ENCODE data around the gene FNBP1. TPM values are rescaled to one million over a fixed set of nuclear protein-coding genes. Genes with fewer than 3 reads are reported as not detected.

Gene FNBP1
- total and polyA plus RNA-seq, 2 experiments from 2014 or later, result 26.6 to 28.8 TPM

DNA sequence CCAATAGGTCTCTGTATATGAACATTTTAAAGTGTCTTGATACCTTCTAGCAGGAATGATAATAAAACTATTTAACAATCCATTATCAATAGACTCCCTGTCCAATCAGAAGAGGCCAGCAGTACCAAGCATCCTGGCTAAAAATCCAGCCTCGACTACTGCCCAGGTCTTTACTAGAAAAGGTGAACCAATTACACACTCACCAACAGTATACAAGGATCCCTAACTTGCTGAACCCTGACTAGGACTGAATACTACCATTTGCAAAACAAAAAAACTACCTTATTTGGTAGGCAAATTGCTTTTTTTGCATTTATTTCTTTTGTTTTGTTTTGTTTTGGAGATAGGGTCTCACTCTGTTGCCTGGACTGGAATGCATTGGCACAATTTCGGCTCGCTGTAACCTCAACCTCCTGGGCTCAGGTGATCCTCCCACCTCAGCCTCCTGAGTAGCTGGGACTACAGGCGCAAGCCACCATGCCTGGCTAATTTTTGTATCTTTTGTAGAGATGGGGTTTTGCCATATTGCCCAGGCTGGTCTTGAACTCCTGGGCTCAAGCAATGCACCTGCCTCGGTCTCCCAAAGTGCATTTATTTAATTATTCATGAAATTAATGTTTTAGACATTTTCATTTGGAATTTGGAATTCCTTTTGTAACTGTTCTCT lies 27.5 kb downstream of the FNBP1 start:
- Histone ChIP-seq H3K4me1 (ENCODE audit: insufficient read depth) (no peaks in the 10 kb centered on the region), H2AFZ (no peak overlapping the region), H3K9me2 (ENCODE audit: insufficient read depth) (no peaks in the 10 kb centered on the region), H3F3A (replicated peaks; ENCODE audit: low read depth) (no peaks in the 10 kb centered on the region), H4K20me1 (replicated peaks; ENCODE audit: insufficient read depth) (peaks cover 7% of the 10 kb centered on the region; the same call in 1 of the 2 replicates), H3K36me3 (ENCODE audit: insufficient read depth) (no peaks in the 10 kb centered on the region), H3K27ac (ENCODE audit: low read depth) (no peak overlapping the region), H3K79me2 (replicated peaks; ENCODE audit: insufficient read depth) (peaks cover 9% of the 10 kb centered on the region; the same call in 1 of the 2 replicates), H3K4me2 (no peak overlapping the region), H3K4me3 (no peak overlapping the region), H3K27me3 (ENCODE audit: insufficient read depth) (no peaks in the 10 kb centered on the region)
- Mint-ChIP-seq H3K27me3 (ENCODE audit: insufficient read depth, low read depth, poor library complexity) (no peaks in the 10 kb centered on the region), H3K9me3 (peaks cover 5% of the 10 kb centered on the region; the same call in 1 of the 3 replicates), H3K4me3 (no peak overlapping the region), H3K27ac (no peak overlapping the region), H3K4me1 (no peaks in the 10 kb centered on the region; the same call in 2 of the 3 replicates), H3K36me3 (ENCODE audit: low read depth) (peaks cover 12% of the 10 kb centered on the region; the same call in 2 of the 3 replicates)
- TF ChIP-seq EZH2 (IDR thresholded peaks at IDR 0.05; ENCODE audit: low read depth, unreplicated experiment), result no peak
- TF ChIP-seq, protein P1, sequence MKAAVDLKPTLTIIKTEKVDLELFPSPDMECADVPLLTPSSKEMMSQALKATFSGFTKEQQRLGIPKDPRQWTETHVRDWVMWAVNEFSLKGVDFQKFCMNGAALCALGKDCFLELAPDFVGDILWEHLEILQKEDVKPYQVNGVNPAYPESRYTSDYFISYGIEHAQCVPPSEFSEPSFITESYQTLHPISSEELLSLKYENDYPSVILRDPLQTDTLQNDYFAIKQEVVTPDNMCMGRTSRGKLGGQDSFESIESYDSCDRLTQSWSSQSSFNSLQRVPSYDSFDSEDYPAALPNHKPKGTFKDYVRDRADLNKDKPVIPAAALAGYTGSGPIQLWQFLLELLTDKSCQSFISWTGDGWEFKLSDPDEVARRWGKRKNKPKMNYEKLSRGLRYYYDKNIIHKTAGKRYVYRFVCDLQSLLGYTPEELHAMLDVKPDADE (IDR thresholded peaks at IDR 0.05), result no peak
- TF ChIP-seq, protein P2, sequence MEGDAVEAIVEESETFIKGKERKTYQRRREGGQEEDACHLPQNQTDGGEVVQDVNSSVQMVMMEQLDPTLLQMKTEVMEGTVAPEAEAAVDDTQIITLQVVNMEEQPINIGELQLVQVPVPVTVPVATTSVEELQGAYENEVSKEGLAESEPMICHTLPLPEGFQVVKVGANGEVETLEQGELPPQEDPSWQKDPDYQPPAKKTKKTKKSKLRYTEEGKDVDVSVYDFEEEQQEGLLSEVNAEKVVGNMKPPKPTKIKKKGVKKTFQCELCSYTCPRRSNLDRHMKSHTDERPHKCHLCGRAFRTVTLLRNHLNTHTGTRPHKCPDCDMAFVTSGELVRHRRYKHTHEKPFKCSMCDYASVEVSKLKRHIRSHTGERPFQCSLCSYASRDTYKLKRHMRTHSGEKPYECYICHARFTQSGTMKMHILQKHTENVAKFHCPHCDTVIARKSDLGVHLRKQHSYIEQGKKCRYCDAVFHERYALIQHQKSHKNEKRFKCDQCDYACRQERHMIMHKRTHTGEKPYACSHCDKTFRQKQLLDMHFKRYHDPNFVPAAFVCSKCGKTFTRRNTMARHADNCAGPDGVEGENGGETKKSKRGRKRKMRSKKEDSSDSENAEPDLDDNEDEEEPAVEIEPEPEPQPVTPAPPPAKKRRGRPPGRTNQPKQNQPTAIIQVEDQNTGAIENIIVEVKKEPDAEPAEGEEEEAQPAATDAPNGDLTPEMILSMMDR (conservative IDR thresholded peaks at IDR 0.05; ENCODE audit: low read depth in 2 of 2), result no peak
- TF ChIP-seq STAT1 (IDR thresholded peaks at IDR 0.05; ENCODE audit: unreplicated experiment), result no peak
- TF ChIP-seq NANOG (IDR thresholded peaks at IDR 0.05; ENCODE audit: borderline replicate concordance), result no peak
- TF ChIP-seq POLR2AphosphoS5 (IDR thresholded peaks at IDR 0.05; ENCODE audit: low read depth), result no peak
- TF ChIP-seq EZH2phosphoT487 (IDR thresholded peaks at IDR 0.05; ENCODE audit: unreplicated experiment), result no peak
- no peak for TF ChIP-seq CREB1 (CRISPR knock-in tag; IDR thresholded peaks at IDR 0.05; ENCODE audit: low read depth)
- TF ChIP-seq, protein P3, sequence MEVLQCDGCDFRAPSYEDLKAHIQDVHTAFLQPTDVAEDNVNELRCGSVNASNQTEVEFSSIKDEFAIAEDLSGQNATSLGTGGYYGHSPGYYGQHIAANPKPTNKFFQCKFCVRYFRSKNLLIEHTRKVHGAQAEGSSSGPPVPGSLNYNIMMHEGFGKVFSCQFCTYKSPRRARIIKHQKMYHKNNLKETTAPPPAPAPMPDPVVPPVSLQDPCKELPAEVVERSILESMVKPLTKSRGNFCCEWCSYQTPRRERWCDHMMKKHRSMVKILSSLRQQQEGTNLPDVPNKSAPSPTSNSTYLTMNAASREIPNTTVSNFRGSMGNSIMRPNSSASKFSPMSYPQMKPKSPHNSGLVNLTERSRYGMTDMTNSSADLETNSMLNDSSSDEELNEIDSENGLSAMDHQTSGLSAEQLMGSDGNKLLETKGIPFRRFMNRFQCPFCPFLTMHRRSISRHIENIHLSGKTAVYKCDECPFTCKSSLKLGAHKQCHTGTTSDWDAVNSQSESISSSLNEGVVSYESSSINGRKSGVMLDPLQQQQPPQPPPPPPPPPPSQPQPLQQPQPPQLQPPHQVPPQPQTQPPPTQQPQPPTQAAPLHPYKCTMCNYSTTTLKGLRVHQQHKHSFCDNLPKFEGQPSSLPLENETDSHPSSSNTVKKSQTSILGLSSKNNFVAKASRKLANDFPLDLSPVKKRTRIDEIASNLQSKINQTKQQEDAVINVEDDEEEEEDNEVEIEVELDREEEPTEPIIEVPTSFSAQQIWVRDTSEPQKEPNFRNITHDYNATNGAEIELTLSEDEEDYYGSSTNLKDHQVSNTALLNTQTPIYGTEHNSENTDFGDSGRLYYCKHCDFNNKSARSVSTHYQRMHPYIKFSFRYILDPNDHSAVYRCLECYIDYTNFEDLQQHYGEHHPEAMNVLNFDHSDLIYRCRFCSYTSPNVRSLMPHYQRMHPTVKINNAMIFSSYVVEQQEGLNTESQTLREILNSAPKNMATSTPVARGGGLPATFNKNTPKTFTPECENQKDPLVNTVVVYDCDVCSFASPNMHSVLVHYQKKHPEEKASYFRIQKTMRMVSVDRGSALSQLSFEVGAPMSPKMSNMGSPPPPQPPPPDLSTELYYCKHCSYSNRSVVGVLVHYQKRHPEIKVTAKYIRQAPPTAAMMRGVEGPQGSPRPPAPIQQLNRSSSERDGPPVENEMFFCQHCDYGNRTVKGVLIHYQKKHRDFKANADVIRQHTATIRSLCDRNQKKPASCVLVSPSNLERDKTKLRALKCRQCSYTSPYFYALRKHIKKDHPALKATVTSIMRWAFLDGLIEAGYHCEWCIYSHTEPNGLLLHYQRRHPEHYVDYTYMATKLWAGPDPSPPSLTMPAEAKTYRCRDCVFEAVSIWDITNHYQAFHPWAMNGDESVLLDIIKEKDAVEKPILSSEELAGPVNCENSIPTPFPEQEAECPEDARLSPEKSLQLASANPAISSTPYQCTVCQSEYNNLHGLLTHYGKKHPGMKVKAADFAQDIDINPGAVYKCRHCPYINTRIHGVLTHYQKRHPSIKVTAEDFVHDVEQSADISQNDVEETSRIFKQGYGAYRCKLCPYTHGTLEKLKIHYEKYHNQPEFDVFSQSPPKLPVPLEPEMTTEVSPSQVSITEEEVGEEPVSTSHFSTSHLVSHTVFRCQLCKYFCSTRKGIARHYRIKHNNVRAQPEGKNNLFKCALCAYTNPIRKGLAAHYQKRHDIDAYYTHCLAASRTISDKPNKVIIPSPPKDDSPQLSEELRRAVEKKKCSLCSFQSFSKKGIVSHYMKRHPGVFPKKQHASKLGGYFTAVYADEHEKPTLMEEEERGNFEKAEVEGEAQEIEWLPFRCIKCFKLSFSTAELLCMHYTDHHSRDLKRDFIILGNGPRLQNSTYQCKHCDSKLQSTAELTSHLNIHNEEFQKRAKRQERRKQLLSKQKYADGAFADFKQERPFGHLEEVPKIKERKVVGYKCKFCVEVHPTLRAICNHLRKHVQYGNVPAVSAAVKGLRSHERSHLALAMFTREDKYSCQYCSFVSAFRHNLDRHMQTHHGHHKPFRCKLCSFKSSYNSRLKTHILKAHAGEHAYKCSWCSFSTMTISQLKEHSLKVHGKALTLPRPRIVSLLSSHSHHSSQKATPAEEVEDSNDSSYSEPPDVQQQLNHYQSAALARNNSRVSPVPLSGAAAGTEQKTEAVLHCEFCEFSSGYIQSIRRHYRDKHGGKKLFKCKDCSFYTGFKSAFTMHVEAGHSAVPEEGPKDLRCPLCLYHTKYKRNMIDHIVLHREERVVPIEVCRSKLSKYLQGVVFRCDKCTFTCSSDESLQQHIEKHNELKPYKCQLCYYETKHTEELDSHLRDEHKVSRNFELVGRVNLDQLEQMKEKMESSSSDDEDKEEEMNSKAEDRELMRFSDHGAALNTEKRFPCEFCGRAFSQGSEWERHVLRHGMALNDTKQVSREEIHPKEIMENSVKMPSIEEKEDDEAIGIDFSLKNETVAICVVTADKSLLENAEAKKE (CRISPR knock-in tag; IDR thresholded peaks at IDR 0.05), result no peak
- TF ChIP-seq JUNB (IDR thresholded peaks at IDR 0.05; ENCODE audit: unreplicated experiment), result no peak
- TF ChIP-seq, protein P4, sequence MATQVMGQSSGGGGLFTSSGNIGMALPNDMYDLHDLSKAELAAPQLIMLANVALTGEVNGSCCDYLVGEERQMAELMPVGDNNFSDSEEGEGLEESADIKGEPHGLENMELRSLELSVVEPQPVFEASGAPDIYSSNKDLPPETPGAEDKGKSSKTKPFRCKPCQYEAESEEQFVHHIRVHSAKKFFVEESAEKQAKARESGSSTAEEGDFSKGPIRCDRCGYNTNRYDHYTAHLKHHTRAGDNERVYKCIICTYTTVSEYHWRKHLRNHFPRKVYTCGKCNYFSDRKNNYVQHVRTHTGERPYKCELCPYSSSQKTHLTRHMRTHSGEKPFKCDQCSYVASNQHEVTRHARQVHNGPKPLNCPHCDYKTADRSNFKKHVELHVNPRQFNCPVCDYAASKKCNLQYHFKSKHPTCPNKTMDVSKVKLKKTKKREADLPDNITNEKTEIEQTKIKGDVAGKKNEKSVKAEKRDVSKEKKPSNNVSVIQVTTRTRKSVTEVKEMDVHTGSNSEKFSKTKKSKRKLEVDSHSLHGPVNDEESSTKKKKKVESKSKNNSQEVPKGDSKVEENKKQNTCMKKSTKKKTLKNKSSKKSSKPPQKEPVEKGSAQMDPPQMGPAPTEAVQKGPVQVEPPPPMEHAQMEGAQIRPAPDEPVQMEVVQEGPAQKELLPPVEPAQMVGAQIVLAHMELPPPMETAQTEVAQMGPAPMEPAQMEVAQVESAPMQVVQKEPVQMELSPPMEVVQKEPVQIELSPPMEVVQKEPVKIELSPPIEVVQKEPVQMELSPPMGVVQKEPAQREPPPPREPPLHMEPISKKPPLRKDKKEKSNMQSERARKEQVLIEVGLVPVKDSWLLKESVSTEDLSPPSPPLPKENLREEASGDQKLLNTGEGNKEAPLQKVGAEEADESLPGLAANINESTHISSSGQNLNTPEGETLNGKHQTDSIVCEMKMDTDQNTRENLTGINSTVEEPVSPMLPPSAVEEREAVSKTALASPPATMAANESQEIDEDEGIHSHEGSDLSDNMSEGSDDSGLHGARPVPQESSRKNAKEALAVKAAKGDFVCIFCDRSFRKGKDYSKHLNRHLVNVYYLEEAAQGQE (IDR thresholded peaks at IDR 0.05; ENCODE audit: unreplicated experiment), result no peak
- no peak for TF ChIP-seq ZNF331 (CRISPR knock-in tag; IDR thresholded peaks at IDR 0.05; ENCODE audit: low read depth)
- no peak for TF ChIP-seq ZNF114 (CRISPR knock-in tag; IDR thresholded peaks at IDR 0.05)
- DNase-seq (ENCODE audit: low spot score), result no peak
- no peak for ATAC-seq
